ENCODE results near the gene GPNMB.
"Not testable (repeated sequence)": the region's sequence is repeated elsewhere in the genome, so short reads cannot be mapped to it uniquely, and the experiment has no call there.

- TF ChIP-seq POLR2AphosphoS5 (IDR thresholded peaks at IDR 0.05; ENCODE audit: insufficient read depth in 1 of 2, low read depth in 1 of 2) = not testable (repeated sequence)
- TF ChIP-seq, protein P1, sequence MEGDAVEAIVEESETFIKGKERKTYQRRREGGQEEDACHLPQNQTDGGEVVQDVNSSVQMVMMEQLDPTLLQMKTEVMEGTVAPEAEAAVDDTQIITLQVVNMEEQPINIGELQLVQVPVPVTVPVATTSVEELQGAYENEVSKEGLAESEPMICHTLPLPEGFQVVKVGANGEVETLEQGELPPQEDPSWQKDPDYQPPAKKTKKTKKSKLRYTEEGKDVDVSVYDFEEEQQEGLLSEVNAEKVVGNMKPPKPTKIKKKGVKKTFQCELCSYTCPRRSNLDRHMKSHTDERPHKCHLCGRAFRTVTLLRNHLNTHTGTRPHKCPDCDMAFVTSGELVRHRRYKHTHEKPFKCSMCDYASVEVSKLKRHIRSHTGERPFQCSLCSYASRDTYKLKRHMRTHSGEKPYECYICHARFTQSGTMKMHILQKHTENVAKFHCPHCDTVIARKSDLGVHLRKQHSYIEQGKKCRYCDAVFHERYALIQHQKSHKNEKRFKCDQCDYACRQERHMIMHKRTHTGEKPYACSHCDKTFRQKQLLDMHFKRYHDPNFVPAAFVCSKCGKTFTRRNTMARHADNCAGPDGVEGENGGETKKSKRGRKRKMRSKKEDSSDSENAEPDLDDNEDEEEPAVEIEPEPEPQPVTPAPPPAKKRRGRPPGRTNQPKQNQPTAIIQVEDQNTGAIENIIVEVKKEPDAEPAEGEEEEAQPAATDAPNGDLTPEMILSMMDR (IDR thresholded peaks at IDR 0.05) = not testable (repeated sequence)
These were observed 65.6 kb downstream of the GPNMB start for GRCh38 chr7:23312141-23312540.
